Medulla oblongata (tissue), 1 donor: ENCODE measurements around the gene SKIC2.
"Not testable (repeated sequence)": the region's sequence is repeated elsewhere in the genome, so short reads cannot be mapped to it uniquely, and the experiment has no call there.

Experiments used
- DNase-seq: peaks from one replicate; pipeline ENCODE4 v3.0.0-alpha.2; 2015; ENCODE audit errors: extremely low spot score

SKIC2 gene

DNA sequence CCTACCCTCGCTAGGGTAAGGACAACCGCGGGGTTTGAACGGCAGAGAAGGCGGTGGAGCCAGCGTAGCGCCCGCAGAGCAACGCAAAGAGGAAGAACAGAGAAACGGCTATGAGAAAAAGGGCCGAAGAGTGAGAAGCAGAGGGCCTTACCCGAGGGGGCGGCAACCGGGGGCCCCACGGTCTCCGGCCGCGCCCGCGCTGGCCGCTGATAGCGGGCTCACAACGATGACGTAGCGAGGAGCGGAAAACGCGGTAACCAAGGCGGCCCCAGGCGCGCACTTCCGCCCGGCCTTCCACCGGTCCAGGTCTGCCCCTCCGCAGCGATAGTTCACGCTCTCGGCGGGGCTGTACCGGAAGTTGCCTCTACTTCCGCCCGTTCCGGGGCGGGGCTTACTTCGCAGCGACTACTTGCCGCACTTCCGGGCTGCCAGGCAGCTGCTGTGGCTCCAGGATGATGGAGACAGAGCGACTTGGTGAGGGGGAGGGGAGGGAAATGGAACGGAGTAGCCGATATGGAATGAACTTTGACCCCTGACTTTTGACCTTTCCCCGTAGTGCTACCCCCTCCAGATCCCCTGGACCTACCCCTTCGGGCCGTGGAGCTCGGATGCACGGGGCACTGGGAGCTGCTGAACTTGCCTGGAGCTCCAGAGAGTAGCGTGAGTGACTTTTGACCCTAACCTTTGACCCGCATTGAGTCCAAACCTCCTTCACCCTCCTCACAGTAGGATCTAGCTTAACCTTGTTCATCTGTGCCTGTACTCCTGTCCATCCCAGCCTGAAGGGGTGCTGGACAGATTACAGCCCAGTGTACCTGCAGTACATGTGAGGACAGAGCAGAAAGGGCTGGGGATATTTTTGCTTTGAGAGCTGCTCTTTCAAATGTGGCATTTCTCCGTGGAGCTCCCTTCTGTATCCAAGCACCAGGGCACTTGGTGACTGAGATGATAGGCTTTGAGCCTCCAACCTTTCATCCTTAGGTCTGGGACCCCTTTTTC is at the start of gene SKIC2, which contains the start of gene NELFE:
Gene SKIC2, plus strand, starts transcription at position 435 of the 999 bp plus-strand sequence. Its CDS starts 18 bp downstream, at position 453.
Gene NELFE, minus strand, starts transcription at position 231 of the 999 bp plus-strand sequence. CDS start 525 bp downstream, outside the sequence.
- peak; percentile 99 for DNase-seq

DNA sequence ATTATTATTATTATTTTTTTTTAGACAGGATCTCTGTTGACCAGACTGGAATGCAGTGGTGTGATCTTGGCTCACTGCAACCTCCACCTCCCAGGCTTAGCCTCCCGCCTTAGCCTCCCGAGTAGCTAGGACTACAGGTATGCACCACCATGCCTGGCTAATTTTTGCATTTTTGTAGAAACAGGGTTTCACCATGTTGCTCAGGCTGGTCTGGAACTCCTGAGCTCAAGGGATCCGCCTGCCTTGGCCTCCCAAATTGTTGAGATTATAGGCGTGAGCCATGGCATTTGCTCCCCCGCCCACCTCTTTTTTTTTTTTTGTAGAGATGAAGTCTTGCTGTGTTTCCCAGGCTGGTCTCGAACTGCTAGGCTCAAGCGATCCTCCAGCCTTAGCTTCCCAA is 49.7 kb upstream of the SKIC2 start:
- DNase-seq: not testable (repeated sequence)

DNA sequence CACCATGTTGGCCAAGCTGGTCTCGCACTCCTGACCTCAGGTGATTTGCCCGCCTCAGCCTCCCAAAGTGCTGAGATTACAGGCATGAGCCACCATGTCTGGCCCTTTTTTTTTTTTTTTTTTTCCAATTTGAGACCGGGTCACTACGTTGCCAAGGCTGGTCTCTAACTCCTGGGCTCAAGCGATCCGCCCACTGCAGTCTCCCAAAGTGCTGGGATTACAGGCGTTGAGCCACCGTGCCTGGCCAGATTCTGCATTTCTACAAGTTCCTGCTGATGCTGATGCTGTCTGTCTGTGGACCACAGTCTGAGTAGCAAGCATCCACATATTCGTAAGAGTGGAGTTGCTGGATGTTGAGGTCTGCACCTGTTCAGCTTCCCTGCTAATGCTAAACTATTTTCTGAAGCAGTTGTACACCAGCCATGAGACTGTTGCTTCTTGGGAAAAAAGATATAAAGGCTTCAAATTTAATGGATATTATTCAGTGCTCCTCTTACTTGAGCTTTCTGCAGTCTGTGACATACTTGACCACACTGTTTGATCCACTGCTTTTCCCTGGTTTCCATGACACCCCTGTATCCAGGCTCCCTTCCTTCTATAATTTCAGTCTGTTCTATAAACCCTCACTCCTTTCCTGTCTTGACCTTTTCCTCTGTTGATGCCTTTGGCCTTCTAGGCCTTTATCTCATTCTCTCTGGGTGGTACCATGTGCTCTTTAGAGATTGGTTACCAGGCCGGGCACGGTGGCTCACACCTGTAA is 47.0 kb upstream of the SKIC2 start:
- no peak for DNase-seq

DNA sequence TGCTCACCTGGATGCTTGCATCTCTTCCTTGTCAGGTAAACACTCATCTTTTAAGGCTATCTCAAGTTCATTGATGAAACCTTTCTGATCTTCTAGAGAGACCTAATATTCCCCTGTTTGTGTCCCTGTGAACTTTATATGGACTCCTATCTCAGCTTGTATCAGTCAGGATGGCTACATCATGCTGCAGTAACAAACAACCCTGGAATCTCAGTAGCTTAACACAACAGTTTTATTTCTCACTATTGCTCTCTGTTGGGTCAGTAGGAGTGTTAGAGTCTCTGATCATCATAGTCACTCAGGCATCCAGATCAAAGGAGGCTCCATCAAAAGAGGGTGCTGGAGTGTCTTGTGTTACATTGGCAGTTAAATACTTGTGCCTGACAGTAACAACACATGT is 43.6 kb upstream of the SKIC2 start:
- no peak for DNase-seq

DNA sequence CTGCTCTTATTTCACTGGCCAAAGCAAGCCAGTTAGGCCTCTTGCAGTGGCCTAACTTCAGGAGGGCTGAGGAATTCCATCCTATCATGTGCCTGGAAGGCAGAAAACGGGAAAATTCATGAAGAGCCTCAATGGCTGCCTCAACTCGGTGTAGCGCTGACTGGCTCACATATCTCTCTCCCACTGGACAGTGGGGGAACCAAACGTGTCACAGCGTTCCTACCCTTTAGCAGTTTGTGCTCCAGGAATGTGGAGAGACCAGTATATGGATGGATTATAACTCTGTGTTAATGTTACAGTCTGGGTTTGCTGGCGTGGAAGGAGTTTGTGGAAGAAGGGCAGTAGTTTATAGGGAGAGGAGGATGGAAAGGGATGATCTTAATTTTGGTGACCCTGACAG is 43.2 kb upstream of the SKIC2 start:
- no peak for DNase-seq

DNA sequence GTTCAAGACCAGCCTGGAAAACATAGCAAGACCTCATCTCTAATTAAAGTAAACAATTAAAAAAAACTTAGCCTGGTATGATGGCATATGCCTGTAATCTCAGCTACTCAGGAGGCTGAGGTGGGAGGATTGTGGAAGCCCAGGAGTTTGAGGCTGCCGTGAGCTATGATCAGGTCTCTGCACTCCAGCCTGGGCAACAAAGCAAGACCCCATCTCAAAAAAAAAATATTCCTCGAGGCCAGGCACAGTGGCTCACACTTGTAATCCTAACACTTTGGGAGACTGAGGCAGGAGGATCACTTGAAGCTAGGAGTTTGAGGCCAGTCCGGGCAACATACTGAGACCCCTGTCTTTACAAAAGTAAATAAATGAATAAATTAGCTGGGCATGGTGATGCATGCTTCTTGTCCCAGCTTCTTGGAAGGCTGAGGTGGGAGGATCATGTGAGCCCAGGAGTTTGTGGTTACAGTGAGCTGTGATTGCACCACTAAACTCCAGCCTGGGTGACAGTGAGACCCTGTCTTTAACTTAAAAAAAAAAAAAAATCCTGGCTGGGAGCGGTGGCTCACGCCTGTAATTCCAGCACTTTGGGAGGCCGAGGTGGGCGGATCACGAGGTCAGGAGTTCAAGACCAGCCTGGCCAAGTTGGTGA is 40.8 kb upstream of the SKIC2 start:
- DNase-seq: no peak

DNA sequence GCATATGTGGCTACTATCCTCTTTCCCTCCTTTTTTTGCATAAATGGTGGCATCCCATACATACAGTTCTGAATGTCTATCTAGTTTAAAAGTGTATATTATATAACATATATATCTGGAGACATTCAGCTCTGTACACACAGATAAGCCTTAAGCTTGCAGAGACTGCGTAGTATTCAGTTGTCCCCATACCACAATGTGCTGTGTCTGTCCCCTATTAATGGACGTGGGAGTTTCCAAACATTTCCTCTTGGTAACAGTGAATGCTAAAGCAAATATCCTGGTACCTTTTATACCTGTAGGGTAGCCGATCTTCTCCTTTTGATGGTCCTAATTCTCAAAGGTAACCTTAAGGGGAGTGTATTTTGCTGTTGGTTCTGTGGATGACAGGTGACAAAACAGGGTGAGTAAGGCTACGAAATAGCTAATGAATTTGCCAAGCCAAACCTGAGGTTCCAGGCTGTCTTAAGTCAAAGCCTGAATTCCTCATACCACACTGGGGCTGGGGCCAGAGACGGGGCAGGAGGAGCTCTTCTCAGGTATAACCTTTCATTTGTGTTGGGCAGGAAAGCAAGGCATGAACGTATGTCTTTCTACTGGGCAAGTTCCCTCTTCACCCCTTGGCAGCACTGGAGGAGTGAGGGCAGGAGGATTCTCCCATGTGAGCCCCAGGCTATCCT is 39.2 kb upstream of the SKIC2 start:
- DNase-seq: no peak

DNA sequence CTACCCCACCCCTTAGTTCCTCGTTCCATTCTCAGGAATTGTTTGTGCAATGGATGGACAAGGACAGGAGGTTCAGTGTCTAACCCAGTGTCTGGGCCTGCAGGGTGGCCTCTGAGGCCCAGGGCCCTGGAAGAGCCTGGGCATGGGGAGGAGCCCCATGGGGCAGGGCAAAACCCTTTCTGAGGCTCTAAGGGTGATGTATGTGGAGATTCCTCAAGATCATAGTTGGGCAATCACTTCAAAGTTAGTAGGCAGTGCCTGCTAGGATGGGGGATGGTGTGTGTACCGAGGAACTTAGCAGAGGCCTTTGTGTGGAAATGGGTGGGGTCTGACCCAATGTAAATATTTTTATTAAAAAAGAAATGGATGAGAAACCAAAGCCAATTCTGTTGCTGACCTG is 38.2 kb upstream of the SKIC2 start:
- no peak for DNase-seq

DNA sequence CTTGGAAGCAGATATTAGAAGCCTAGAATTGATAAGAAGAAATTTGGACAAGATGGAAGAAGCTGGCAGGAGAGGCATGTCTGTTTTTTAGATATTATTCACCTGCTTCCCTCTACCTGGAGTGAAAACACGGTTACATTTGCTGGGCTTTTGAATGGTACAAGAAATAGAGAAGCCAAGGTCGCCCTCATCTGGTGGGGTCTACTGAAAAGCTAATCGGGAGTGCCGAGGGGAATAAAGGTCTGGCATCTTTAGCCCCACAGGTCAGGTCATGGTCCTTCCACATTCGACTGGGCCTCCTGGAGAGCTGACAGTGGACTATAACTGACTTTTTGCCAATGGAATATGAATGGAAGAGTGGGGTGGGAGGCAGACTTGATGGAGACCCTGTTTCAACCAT is 36.0 kb upstream of the SKIC2 start:
- no peak for DNase-seq

DNA sequence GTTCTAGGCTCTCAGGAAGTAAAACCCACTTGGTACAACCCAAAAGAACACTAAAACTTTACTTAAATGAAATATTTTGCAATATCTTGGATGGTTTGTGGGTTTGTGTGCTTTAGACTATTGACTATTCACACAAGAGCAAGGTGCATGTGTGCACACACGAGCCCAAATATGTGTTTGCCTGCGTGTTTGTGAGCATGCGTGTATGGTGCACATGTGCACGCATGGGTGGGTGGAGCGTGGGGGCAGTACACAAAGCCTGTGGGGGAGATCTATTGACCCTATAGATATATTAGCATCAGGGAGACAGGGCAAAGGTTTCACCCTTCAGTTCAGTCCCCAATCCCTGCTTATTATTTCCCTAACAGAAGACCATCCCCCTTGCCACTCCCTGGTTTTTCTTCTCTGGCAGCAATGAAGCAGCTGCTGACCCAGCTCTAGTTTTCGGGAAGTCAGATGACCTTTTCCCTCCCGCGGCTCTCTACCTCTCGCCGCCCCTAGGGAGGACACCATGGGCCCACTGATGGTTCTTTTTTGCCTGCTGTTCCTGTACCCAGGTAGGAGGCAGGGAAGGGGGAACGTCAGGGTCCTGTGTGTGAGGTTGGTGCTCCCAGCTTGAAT is 31.6 kb upstream of the SKIC2 start, which contains the start of gene C2:
Gene C2, plus strand, starts transcription at position 476 of the 621 bp plus-strand sequence. Its CDS starts 36 bp downstream, at position 512.
- DNase-seq: no peak

DNA sequence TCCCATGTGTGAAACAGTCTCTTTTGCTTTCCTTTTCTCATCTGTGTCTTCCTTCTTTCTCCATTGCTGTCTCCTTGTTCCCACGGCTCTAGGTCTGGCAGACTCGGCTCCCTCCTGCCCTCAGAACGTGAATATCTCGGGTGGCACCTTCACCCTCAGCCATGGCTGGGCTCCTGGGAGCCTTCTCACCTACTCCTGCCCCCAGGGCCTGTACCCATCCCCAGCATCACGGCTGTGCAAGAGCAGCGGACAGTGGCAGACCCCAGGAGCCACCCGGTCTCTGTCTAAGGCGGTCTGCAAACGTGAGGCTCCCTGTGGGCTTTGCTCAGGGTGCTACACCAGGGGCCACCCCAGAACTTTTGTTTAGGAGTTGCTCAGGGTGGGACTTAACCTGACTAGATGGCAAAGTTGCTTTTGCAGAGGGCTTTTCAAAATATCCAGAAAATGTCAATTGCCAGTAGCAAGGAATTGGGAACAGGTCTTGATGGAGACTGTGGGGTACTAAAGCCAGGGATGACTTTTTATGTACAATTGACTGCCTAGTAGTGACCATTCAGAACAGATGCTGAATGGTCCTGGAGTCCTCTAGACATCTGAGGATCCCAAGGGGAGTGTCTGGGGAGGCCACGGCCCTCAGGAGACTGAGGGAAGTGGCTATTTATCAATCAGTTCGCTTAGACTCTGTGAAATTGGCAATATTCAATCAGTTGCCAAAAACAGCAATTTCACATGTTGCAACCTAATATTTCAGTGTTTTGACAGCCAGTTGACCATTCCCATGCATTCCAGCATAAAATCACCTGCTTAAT is 30.9 kb upstream of the SKIC2 start:
- no peak for DNase-seq

DNA sequence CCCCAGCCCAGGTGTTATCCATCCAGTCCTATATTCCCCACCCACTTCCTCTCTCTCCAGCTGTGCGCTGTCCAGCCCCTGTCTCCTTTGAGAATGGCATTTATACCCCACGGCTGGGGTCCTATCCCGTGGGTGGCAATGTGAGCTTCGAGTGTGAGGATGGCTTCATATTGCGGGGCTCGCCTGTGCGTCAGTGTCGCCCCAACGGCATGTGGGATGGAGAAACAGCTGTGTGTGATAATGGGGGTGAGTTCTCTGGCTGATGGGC is 30.4 kb upstream of the SKIC2 start:
- no peak for DNase-seq

DNA sequence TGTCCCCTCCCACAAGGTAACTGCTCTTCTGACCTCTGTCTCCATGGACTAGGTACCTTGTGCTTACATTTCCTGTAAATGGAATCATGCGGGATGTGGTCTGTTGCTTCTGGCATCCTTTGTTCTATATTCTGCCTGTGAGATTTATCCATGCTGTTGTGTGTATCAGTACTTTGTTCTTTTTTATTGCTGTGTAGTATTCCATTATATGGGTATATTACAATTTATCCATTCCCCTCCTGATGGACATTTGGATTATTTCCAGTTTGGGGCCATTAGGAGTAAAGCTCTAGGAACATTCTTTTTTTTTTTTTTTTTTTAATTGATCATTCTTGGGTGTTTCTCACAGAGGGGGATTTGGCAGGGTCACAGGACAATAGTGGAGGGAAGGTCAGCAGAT is 28.0 kb upstream of the SKIC2 start:
- no peak for DNase-seq

DNA sequence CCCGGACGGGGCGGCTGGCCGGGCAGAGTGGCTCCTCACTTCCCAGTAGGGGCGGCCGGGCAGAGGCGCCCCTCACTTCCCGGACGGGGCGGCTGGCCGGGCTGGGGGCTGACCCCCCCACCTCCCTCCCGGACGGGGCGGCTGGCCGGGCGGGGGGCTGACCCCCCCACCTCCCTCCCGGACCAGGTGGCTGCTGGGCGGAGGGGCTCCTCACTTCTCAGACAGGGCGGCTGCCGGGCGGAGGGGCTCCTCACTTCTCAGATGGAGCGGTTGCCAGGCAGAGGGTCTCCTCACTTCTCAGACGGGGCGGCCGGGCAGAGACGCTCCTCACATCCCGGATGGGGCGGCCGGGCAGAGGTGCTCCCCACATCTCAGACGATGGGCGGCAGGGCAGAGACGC is 26.8 kb upstream of the SKIC2 start:
- not testable (repeated sequence) for DNase-seq

DNA sequence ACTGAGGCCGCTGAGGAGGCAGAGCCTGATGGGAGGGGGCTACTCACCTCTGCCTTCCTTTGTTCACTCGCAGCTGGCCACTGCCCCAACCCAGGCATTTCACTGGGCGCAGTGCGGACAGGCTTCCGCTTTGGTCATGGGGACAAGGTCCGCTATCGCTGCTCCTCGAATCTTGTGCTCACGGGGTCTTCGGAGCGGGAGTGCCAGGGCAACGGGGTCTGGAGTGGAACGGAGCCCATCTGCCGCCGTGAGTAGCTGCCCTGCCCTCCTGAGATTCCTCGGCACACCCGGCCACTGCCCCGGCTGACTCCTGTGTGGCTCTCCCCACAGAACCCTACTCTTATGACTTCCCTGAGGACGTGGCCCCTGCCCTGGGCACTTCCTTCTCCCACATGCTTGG is 25.4 kb upstream of the SKIC2 start:
- no peak for DNase-seq

DNA sequence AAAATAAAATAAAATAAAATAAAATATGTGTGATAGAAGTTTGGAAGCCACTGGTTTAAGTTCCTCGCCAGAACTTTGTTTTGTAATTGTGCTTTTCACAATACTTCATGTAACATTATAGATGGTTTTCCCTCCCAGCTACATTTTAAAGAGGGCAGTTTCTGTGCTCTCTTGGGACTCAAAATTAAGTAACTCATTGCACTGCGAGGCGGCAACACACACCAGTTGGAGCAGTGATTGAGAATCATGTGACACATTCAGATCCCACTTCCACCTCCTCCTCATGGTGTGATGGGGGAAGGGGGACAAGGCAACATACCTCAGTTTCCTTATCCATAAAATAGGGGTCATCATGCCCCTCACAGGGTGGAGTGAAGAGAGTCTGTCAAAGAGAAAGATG is 24.0 kb upstream of the SKIC2 start:
- no peak for DNase-seq

DNA sequence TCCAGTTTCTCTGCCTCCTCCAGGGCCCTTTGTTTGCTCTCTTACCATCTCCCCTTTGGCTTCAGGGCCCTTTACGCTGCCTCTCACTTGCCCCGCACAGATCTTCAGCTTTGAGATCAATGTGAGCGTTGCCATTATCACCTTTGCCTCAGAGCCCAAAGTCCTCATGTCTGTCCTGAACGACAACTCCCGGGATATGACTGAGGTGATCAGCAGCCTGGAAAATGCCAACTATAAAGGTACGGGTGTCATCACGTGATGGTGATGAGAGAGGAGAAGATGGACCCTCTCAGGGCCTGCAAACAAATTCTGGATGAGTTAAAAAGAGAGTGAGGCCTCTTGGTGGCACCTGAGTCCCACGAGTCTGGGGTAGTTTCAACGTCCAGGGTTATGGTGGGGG is 23.2 kb upstream of the SKIC2 start:
- no peak for DNase-seq

DNA sequence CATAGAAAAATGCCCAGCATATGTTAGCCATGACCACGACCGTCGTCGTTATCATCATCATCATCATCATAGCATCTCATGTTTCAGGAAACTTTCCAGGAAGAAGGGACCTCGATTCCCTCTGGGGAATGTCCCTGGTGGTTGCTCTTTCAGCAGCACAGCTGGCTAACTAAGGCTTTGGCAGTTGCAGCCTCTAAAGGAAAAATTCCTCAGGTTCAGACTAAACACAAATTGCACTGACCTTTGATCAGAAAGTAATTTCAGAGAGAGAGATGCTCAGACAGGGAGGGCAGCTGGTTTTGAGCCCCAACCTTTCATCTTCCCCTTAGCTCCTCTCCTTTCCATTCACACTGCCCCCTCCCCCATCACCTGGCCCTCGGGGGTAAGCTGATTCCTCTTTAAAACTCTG is 18.7 kb upstream of the SKIC2 start:
- no peak for DNase-seq

DNA sequence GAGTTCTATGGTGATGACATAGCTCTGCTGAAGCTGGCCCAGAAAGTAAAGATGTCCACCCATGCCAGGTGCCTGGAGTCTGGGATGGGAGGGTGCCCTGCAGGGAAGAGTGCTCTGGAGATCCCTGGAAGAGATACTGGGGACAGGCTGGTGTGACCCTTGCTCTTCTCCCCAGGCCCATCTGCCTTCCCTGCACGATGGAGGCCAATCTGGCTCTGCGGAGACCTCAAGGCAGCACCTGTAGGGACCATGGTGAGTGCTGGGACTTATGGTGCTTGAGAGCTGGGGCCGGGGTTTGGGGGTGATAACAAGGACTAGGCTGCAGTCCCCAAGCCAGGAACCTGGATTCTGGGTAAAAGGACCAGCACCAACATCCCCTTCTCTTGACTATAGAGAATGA is 15.2 kb upstream of the SKIC2 start:
- no peak for DNase-seq

DNA sequence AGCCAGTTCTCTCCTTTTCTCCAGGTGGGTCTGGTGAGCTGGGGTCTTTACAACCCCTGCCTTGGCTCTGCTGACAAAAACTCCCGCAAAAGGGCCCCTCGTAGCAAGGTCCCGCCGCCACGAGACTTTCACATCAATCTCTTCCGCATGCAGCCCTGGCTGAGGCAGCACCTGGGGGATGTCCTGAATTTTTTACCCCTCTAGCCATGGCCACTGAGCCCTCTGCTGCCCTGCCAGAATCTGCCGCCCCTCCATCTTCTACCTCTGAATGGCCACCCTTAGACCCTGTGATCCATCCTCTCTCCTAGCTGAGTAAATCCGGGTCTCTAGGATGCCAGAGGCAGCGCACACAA is 13.8 kb upstream of the SKIC2 start:
- DNase-seq: no peak
